ENCODE results near the gene TNFRSF13B.
"Not testable (repeated sequence)": the region's sequence is repeated elsewhere in the genome, so short reads cannot be mapped to it uniquely, and the experiment has no call there.

TNFRSF13B gene

GRCh38 chr17:16969931-16970906 lies 1.7 kb downstream of the TNFRSF13B start:
- Histone ChIP-seq H3K4me3 (no peak overlapping the region), H3K4me1 (peaks cover 2% of the 10 kb centered on the region; the same call in 1 of the 2 replicates), H3K36me3 (replicated peaks) (no peaks in the 10 kb centered on the region), H3K27me3 (ENCODE audit: low read depth) (peaks cover 11% of the 10 kb centered on the region; the same call in 1 of the 2 replicates), H3K9me3 (no peaks in the 10 kb centered on the region)
- in situ Hi-C loops (cut with MboI; ENCODE audit: low sequenced_read_pairs): no loop called here
- DNase-seq (ENCODE audit: low spot score in 2 of 2): no peak

- Histone ChIP-seq H3K4me3 (no peak overlapping the region), H3K9me3 (no peaks in the 10 kb centered on the region), H3K27me3 (ENCODE audit: low read depth) (peaks cover 11% of the 10 kb centered on the region; the same call in 1 of the 2 replicates), H3K36me3 (replicated peaks) (no peaks in the 10 kb centered on the region), H3K4me1 (peaks cover 2% of the 10 kb centered on the region; the same call in 1 of the 2 replicates)
- no peak for DNase-seq (ENCODE audit: low spot score in 2 of 2)
- in situ Hi-C loops (cut with MboI; ENCODE audit: low sequenced_read_pairs): no loop called here
Measured at GRCh38 chr17:16968786-16969185, 3.1 kb downstream of the TNFRSF13B start.

GRCh38 chr17:16962804-16963203 lies 9.1 kb downstream of the TNFRSF13B start:
- Histone ChIP-seq H3K27me3 (ENCODE audit: low read depth) (peaks cover 1% of the 10 kb centered on the region; the same call in 1 of the 2 replicates), H3K9me3 (no peaks in the 10 kb centered on the region), H3K4me3 (no peak overlapping the region), H3K4me1 (no peaks in the 10 kb centered on the region), H3K36me3 (replicated peaks) (no peaks in the 10 kb centered on the region)
- no peak for DNase-seq (ENCODE audit: low spot score in 2 of 2)
- in situ Hi-C loops (cut with MboI; ENCODE audit: low sequenced_read_pairs): no loop called here

GRCh38 chr17:16961792-16962191 lies 10.1 kb downstream of the TNFRSF13B start:
- Histone ChIP-seq H3K27me3 (ENCODE audit: low read depth) (peaks cover 6% of the 10 kb centered on the region; the same call in 1 of the 2 replicates), H3K4me1 (no peaks in the 10 kb centered on the region), H3K9me3 (no peaks in the 10 kb centered on the region), H3K36me3 (replicated peaks) (no peaks in the 10 kb centered on the region), H3K4me3 (no peak overlapping the region)
- in situ Hi-C loops (cut with MboI; ENCODE audit: low sequenced_read_pairs): no loop called here
- no peak for DNase-seq (ENCODE audit: low spot score in 2 of 2)

- H3K27me3 ChIP-seq (ENCODE audit: low read depth): peaks cover 13% of the 10 kb centered on the region
- H3K4me3 ChIP-seq; H3K36me3 ChIP-seq (replicated peaks); in situ Hi-C loops (cut with MboI; ENCODE audit: low sequenced_read_pairs); DNase-seq (ENCODE audit: low spot score in 2 of 2); H3K4me1 ChIP-seq; H3K9me3 ChIP-seq: not testable (repeated sequence)
Measured at GRCh38 chr17:16961022-16961421, 10.9 kb downstream of the TNFRSF13B start.

- peaks cover 13% of the 10 kb centered on the region for H3K27me3 ChIP-seq (ENCODE audit: low read depth)
- H3K36me3 ChIP-seq (replicated peaks); H3K4me3 ChIP-seq; DNase-seq (ENCODE audit: low spot score in 2 of 2); H3K9me3 ChIP-seq; in situ Hi-C loops (cut with MboI; ENCODE audit: low sequenced_read_pairs); H3K4me1 ChIP-seq: not testable (repeated sequence)
Measured at GRCh38 chr17:16955011-16955410, 16.9 kb downstream of the TNFRSF13B start.

- no peak overlapping the region for H3K4me3 ChIP-seq
- H3K4me1 ChIP-seq: no peaks in the 10 kb centered on the region
- H3K36me3 ChIP-seq (replicated peaks): no peaks in the 10 kb centered on the region
- DNase-seq (ENCODE audit: low spot score in 2 of 2): no peak
- H3K27me3 ChIP-seq (ENCODE audit: low read depth): peaks cover 13% of the 10 kb centered on the region
- no peaks in the 10 kb centered on the region for H3K9me3 ChIP-seq
- in situ Hi-C loops (cut with MboI; ENCODE audit: low sequenced_read_pairs): no loop called here
Measured at GRCh38 chr17:16954521-16954920, 17.4 kb downstream of the TNFRSF13B start.

GRCh38 chr17:16953841-16954240 lies 18.1 kb downstream of the TNFRSF13B start:
- Histone ChIP-seq H3K4me1 (no peaks in the 10 kb centered on the region), H3K9me3 (no peaks in the 10 kb centered on the region), H3K36me3 (replicated peaks) (no peaks in the 10 kb centered on the region), H3K27me3 (ENCODE audit: low read depth) (peaks cover 13% of the 10 kb centered on the region), H3K4me3 (no peak overlapping the region)
- in situ Hi-C loops (cut with MboI; ENCODE audit: low sequenced_read_pairs): no loop called here
- no peak for DNase-seq (ENCODE audit: low spot score in 2 of 2)

- Histone ChIP-seq H3K27me3 (ENCODE audit: low read depth) (peaks cover 13% of the 10 kb centered on the region), H3K36me3 (replicated peaks) (no peaks in the 10 kb centered on the region), H3K9me3 (no peaks in the 10 kb centered on the region; the same call in 1 of the 2 replicates), H3K4me1 (no peaks in the 10 kb centered on the region), H3K4me3 (no peak overlapping the region)
- DNase-seq (ENCODE audit: low spot score in 2 of 2): no peak
- in situ Hi-C loops (cut with MboI; ENCODE audit: low sequenced_read_pairs): no loop called here
Measured at GRCh38 chr17:16953347-16953746, 18.6 kb downstream of the TNFRSF13B start.

- Histone ChIP-seq H3K4me1 (no peaks in the 10 kb centered on the region), H3K27me3 (ENCODE audit: low read depth) (peaks cover 7% of the 10 kb centered on the region; the same call in 1 of the 2 replicates), H3K9me3 (no peaks in the 10 kb centered on the region; the same call in 1 of the 2 replicates), H3K4me3 (no peak overlapping the region), H3K36me3 (replicated peaks) (no peaks in the 10 kb centered on the region)
- in situ Hi-C loops (cut with MboI; ENCODE audit: low sequenced_read_pairs): no loop called here
- DNase-seq (ENCODE audit: low spot score in 2 of 2): no peak
Measured at GRCh38 chr17:16952401-16952800, 19.5 kb downstream of the TNFRSF13B start.

- Histone ChIP-seq H3K4me3 (no peak overlapping the region), H3K9me3 (no peaks in the 10 kb centered on the region; the same call in 1 of the 2 replicates), H3K36me3 (replicated peaks) (no peaks in the 10 kb centered on the region), H3K27me3 (ENCODE audit: low read depth) (no peaks in the 10 kb centered on the region; the same call in 1 of the 2 replicates), H3K4me1 (no peaks in the 10 kb centered on the region)
- in situ Hi-C loops (cut with MboI; ENCODE audit: low sequenced_read_pairs): no loop called here
- no peak for DNase-seq (ENCODE audit: low spot score in 2 of 2)
Measured at GRCh38 chr17:16950488-16950887, 21.4 kb downstream of the TNFRSF13B start.

- in situ Hi-C loops (cut with MboI; ENCODE audit: low sequenced_read_pairs): no loop called here
- H3K4me3 ChIP-seq: no peak overlapping the region
- no peak for DNase-seq (ENCODE audit: low spot score in 2 of 2)
- no peaks in the 10 kb centered on the region; the same call in 1 of the 2 replicates for H3K9me3 ChIP-seq
- H3K36me3 ChIP-seq (replicated peaks): no peaks in the 10 kb centered on the region
- no peaks in the 10 kb centered on the region for H3K4me1 ChIP-seq
- no peaks in the 10 kb centered on the region for H3K27me3 ChIP-seq (ENCODE audit: low read depth)
Measured at GRCh38 chr17:16948587-16949376, 23.1 kb downstream of the TNFRSF13B start.

GRCh38 chr17:16947470-16947869 lies 24.4 kb downstream of the TNFRSF13B start:
- H3K9me3 ChIP-seq: no peaks in the 10 kb centered on the region; the same call in 1 of the 2 replicates
- in situ Hi-C loops (cut with MboI; ENCODE audit: low sequenced_read_pairs): no loop called here
- H3K36me3 ChIP-seq (replicated peaks): no peaks in the 10 kb centered on the region
- no peaks in the 10 kb centered on the region for H3K27me3 ChIP-seq (ENCODE audit: low read depth)
- no peak overlapping the region for H3K4me3 ChIP-seq
- H3K4me1 ChIP-seq: no peaks in the 10 kb centered on the region
- no peak for DNase-seq (ENCODE audit: low spot score in 2 of 2)

All from HAP-1 (cell line).